ENCODE results near the gene PNRC2.

DNA sequence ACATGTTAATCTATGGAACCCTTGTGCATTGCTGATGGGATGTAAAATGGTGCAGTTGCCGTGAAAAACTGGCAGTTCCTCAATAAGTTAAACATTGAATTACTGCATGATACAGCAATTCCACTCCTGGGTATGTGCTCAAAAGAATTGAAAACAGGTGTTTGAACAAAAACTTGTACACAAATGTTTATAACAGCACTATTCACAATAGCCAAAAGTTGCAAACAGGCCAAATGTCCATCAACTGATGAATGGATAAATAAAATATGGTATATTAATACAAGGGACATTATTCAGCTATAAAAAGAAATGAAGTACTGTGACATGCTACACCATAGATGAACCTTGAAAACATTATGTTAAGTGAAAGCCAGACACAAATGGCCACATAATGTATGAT is 38.2 kb downstream of the PNRC2 start:
- no peak for TF ChIP-seq POLR2A (IDR thresholded peaks at IDR 0.05)
- TF ChIP-seq, protein P1, sequence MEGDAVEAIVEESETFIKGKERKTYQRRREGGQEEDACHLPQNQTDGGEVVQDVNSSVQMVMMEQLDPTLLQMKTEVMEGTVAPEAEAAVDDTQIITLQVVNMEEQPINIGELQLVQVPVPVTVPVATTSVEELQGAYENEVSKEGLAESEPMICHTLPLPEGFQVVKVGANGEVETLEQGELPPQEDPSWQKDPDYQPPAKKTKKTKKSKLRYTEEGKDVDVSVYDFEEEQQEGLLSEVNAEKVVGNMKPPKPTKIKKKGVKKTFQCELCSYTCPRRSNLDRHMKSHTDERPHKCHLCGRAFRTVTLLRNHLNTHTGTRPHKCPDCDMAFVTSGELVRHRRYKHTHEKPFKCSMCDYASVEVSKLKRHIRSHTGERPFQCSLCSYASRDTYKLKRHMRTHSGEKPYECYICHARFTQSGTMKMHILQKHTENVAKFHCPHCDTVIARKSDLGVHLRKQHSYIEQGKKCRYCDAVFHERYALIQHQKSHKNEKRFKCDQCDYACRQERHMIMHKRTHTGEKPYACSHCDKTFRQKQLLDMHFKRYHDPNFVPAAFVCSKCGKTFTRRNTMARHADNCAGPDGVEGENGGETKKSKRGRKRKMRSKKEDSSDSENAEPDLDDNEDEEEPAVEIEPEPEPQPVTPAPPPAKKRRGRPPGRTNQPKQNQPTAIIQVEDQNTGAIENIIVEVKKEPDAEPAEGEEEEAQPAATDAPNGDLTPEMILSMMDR (IDR thresholded peaks at IDR 0.05) = no peak

Measured in sigmoid colon (tissue), 3 donors.